Stimulated activated naive CD4-positive, alpha-beta T cell treated with Interleukin-2 at 50 U/mL for 16 hours (primary cell): ENCODE measurements around the gene PLEKHA7.

Experiments used
- DNase-seq: peaks from one replicate; lab custom pipeline; 2025; lab: John Stamatoyannopoulos, UW

The PLEKHA7 gene

GRCh38 chr11:16738193-16738946, 275.8 kb downstream of the PLEKHA7 start, which contains the start of gene C11orf58:
Gene C11orf58, plus strand, starts transcription at chr11:16738647. Its CDS starts 132 bp downstream, at chr11:16738779.
- peak; percentile 95 for DNase-seq

GRCh38 chr11:16737818-16738192, 276.4 kb downstream of the PLEKHA7 start:
- DNase-seq = no peak
